Fibroblast of skin of right quadriceps (primary cell): Measurements from ENCODE around the gene TBCD.
A peak's percentile ranks its signal among the peaks of the same experiment; 100 is the strongest.

ENCODE experiments used
- DNase-seq: peaks from one replicate; pipeline ENCODE4 v3.0.0-alpha.2; 2013

The TBCD gene

DNA sequence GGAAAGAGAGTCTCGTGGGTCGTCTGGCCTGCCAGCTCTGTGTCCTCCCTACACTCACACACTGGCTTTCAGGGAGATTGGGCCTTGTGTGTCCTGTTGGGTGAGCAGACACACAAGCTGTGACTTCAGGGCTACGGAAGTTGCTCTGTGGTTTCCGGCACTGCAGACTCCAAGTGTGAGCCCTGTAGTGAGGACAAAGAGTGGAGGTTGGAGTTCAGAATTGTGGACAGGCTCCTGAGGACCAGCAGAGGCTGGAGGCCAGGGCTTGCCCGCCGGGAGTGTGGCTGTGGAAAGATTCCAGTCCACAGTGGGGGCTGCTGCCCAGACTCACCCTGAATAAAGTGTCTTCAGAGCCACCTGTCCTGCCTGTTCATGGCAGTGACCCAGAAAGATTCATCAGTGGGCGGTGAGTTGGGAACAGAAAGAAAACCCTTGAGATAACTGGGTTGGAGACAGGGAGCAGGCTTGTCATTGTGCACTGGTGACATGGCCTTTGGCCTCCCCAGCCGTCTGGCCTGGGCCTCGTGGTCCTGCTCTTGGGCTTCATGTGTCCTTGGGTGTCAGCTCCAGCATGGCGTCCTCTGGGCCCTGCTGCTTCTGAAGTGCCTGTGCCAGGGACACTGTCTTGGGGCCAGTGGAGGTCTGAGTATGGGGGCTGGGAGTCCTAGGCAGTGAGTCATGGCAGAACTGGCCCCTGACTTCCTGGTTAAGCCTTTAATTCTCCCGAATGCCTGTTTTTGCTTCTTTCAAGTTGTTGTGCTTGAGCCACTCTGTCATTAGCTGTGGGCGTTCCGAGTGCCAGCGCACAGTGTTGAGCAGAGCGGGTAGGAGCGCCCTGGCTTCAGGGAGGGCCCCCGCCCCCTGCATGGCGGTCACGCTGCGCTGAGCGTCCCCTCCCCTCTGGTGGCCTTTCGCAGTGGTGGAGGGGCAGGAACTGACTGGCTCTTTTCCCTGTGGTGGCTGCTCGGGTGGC, 107.9 kb downstream of the TBCD start:
- DNase-seq = peak; percentile 64

DNA sequence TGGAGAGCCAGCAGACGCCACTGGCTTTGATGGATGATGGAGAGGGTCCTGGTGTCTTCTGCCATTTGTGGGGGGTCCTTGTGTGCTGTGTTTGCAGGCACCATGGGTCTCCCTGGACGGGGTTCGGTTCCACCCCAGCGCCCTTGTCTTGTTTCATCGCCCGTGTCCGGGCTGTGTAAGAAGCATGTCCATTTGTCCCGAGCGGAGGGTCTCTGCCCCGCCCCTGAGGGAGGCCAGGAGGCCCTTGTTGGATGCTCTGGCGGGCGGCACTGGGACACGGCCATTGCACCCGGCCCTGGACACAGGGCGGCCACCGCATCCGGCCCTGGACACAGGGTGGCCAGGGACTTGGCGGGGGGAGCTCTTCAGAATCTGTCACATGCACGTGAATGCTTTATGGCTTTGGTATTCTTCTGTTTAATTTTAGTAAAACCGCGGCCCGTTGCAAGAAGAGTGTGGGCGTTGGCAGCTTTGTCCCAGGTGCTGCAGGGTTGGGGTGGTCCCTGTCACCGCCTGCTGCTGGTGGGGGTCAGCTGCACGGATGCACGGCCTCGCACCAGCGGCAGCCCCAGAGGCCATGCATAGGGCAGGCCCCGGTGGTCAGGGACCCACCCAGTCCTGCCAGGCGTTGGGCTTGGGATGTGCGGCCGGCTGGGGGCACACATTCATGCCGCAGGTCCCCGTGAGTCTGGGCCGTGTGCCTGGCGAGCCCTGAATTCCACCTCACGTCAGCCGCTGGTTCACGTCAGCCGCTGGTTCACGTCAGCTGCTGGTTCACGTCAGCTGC, 108.9 kb downstream of the TBCD start:
- DNase-seq = no peak

DNA sequence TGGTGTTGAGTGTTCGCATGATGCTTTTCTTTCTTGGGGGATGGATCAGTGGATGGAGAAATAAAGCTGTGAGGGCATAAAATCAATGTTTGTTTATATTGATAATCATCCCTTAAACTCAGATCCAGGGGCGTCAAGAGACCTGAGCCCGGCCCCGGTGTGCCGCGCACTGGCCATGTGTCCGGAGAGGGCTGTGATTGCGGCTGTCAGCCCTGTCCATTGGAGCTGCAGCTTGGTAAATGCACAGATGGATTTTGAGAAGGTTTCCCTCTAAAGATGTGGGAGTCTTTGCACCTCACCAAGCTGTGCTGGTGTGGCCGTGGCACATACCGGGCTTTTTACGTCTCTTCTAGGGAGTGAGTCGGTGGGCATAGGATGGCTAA, 109.5 kb downstream of the TBCD start:
- no peak for DNase-seq

DNA sequence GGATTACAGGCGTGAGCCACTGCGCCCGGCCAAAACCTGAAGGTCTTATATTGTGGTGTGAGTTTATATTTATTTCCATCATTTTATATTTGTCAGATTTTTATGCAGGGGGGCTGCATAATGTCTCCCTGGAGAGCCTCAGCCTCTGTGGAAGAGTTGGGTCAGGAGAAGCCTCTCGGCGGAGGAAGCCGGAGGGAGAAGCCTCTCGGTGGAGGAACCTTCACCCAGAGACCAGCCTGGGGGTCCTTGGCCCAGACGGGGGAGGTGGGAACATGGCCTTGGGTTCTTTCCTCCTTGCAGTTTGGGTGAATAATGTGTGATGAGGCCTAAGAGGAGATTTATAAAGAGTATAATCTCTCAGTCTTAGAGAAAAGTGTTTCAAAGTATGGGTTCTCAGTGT, 110.3 kb downstream of the TBCD start:
- DNase-seq = no peak

DNA sequence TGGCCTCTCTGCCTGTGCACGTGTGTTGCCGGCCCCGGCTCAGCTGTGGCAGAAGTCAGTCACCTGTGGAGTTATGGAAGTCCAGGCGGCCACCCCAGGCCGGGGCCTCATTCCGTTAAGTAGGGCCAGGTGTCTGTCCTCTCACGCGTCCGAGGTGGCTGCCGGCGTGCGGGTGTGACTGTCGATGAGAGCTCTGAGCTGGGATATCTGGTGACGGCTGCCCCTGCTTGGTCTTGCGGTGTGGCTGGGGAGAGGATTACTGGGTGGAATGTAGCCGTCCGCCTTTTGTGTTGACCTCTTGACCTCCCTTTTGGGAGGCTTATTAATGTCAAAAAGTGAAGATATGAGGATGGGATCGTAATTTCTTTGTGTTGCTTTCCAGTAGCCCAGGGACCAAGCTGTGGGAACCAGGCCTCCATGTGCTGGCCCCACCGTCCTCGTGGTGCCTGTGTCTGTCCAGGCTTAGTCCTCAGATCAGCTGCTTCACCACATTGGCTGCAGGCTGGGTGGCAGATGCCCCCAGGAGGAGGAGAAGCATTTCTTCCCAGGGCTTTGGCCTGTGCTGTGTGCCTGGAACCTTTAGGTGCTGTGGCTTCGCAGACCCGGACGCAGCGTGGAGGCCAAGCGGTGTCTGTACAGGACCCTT, 111.0 kb downstream of the TBCD start:
- no peak for DNase-seq

DNA sequence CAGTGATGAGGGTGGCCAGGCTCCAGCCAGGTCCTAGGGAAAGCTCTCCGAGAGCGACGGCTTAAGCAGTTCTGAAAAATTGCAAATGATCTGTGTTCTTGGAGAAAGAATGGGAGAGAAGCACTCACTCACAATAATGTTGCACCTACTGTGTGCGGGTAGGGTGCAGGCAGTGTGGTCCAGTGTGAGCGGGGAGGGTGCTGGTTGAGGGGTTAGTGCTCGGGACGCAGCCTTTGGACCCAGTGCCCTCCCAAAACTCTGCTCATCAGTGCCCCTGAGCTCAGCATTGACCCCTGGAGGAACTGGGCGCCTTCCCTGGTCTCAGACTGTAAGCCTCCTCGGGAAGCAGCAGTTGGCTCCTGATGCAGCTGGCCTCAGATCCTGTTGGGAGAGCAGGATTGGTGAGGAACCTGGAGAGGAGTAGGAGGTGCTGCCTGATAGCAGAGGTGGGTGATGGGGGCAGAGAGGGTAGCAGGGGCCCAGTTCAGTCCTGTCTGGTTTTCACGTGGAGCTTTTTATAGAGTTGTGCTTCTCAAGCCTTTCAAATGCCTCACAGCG, 111.6 kb downstream of the TBCD start:
- DNase-seq = no peak

DNA sequence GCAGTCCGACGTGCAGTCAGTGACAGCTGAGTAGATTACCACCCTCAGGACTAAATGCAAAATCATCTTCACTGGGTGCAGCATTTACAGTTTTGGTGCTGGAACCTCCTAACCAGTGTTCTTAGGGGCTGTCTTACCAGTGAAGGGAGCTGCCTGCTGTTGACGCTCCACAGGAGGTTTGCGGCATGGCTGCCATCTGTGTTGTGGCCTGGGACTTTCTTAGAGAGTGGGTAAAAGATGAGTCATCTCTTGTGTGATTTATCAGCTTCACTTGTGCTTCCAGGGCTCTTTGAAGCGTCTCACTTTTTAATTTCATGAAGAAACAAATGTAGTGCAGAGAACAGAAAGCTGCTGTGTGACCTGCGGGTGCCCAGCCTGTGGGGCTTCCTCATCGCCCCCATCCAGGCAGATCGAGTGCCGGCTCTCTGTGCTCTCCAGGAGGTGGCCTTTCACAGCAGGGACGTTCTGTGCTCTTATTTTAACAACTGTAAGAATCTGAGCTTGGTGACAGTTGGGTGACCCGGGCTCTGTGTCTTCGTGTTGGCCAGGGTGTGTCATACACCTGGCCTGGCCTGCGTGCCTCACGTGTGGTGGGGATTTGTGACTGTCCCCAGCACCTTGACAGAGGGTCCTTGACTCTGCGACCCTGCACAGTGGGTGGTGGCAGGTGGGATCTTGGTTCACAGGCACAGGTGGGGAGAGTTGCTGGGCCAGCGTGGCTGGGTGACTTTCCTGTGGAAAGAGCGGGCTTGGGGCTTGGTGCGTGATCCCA, 112.3 kb downstream of the TBCD start:
- DNase-seq = peak; percentile 85

DNA sequence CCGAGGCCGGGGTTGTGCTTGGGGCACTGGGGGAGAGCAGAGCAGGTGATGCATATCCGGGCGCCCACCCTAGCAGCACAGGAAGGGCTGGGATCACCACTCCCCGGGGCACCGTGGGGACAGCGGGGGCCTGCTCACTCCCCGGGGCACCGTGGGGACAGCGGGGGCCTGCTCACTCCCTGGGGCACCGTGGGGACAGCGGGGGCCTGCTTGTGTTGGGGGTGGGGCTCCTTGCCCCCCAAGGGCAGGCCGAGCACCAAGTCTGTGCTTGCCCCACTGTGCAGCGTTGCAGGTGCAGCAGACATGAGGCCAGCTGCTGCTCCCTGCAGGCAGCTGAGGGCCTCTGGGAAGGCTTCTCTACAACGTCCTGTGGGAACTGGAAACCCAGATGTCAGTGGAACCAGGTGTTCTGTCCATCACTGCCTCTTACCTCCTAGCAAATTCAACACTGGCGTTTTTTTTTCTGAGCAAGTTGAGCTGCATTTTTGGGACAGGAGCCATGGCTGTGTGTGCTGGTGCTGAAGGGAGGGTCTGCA, 112.9 kb downstream of the TBCD start:
- no peak for DNase-seq

DNA sequence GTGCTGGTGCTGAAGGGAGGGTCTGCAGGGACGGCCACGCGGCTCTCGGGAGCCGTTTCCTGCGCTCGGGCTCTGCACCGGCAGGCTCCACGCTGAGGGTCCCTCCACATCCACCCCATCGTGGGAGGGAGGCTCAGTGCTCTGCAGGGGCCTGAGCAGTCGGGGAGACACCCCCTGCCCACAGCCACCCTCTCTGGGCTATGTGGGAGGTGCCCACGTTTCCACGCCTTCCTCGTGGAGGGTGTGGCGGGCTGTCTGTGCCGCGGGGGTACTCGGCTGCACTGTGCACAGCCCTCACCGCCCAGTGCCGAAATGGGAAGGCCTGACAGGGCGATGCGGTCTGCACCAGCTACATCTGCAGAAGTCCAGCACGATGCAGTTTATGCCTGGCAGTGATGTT, 113.4 kb downstream of the TBCD start:
- no peak for DNase-seq

DNA sequence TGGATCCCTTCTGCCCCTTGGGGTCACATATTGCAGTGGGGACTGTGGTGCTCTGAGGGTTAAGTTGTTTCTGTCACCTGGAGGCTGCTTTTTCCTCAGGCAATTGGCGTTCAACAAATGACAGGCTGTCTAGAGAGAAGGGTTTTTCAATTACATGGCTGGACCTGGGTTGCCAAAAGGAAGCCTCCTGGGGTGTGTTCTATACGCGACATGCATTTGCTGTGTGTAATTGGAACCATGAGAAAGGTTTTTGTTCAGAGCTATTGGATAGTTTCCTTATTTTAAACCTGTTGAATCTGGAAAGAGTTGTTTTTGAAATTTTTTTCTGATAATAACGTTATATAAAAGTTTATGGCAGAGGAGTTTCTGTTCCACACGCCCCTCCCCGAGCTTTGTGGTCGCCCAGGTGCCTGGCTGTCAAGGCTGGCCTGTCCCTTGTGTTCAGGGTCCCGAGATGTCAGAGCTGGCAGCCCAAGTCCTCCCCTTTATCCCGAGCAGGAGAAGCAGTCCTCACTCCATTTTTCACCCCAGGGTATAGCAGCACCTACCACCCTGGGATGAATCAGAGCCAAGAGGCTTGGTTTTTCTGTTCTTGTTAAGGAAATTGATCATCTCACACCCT, 114.0 kb downstream of the TBCD start:
- no peak for DNase-seq

DNA sequence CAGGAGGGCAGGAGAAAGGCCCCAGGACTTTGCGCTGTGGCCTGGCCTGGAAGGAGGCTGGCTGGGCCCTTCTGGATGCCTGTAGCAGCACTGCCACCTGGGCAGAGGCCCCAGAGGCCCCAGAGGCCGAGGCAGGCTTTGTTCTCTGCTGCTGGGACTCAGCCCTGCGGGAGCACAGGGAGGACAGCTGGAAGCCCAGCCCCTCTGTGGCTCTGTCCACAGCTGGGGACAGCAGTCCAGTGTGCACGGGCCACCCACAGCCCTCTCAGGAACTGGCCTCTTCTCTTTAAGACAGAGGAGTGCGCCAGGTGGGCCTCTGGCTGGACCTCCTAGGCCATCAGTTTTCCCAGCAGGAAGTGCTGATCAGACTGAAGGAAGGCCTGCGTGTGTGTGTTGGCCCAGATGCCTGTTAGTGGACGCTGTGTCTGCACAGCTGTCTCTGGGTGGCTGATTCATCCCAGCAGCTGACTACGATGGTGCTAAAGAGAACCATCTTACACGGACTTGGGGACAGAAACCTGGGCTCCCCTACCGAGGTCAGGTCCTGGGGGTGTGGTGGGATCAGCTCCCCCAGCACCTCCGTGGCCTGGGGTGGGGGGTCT, 114.8 kb downstream of the TBCD start:
- DNase-seq = peak; percentile 64

DNA sequence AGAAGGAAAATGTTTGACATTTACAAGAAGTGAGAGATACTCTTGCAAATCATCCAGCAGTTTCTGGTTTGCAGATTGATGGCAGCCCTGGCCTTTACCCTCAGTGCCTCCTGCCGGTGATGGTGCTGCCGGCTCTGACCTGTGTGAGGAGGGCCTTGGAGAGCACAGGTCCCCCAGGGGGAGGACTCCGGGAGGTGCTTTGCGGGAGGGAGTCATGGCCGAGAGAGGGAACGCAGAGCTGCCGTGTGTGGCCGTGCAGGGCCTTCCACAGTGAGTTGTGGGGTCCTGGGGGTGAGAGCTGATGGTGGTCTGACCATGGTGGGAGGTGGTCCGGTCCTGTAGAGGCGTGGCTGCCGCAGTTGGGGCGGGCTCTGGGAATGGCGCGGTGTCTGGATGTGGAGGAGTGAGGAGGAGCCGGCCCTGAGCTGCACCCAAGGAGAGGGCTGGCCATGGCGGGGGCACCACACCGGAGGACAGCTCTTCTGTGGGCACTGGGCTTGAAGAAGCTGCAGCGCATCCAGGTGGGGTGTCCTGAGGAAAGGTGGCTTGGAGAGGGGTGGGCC, 116.0 kb downstream of the TBCD start:
- DNase-seq = no peak

DNA sequence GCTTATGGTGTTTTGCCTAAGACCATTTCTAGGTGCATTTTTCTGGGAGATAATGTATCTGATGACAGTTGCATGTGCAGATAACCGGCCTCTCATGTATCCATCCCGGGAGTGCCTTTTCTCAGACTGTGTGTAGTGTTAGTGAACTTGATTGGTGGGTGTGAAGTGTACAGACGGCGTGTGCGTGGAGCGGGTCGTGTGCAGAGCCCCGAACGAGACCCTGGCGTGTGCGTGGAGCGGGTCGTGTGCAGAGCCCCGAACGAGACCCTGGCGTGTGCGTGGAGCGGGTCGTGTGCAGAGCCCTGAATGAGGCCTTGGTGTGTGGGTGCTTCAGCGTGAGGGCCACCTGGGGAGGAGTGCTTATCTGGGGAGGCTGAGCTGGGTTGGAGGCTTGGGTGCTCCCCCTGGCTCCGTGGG, 116.9 kb downstream of the TBCD start:
- no peak for DNase-seq

DNA sequence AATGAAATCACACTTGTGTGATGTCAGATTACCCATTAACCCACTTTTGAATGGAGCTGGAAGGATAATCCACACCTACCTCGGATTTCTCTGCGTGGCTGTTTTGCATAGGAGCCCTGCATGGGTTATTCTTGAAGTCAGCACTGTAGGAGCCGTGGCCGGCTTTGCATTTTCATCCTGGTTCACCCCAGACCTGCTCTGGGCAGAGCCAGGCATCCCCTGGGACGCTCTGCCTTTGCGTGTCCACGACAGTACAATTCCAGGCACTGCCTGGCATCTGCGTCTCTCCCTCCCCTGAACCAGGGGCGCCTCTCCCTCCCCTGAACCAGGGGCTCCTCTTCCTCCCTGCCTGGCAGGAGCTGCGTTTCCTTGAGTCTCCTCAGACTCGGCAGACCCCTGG, 117.7 kb downstream of the TBCD start:
- no peak for DNase-seq

DNA sequence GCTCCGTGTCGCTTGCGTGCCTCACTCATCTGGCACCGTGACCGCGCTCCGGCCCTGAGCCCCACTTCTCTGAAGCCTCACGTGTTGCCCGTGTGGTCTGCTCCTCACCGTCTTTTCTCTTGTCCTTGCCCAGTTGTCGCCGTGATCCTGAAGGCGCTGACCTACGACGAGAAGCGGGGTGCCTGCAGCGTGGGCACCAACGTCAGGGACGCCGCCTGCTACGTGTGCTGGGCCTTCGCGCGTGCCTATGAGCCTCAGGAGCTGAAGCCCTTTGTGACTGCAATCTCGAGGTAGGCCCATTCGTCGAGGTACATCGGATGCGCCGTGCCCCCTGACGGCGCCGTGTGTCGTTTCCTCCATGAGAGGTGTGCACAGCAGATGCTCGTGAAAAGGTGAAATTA, 118.2 kb downstream of the TBCD start:
- no peak for DNase-seq

DNA sequence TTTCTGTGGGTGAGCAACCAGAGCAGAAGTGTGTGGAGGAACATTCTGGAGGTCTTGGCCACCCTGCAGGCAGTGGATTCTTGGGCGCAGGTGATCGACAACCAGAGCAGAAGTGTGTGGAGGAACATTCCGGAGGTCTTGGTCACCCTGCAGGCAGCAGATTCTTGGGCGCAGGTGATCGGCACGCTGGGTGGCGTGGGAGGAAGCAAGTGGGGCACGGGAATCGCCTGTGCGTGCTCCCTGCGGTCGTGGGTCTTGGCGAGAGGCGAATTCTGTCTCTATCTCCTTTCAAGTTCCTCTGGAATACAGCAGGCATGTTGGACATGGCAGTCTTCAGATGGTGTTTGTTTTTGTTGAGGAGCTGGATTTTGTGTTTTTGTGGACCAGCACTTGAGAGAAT, 118.7 kb downstream of the TBCD start:
- no peak for DNase-seq

DNA sequence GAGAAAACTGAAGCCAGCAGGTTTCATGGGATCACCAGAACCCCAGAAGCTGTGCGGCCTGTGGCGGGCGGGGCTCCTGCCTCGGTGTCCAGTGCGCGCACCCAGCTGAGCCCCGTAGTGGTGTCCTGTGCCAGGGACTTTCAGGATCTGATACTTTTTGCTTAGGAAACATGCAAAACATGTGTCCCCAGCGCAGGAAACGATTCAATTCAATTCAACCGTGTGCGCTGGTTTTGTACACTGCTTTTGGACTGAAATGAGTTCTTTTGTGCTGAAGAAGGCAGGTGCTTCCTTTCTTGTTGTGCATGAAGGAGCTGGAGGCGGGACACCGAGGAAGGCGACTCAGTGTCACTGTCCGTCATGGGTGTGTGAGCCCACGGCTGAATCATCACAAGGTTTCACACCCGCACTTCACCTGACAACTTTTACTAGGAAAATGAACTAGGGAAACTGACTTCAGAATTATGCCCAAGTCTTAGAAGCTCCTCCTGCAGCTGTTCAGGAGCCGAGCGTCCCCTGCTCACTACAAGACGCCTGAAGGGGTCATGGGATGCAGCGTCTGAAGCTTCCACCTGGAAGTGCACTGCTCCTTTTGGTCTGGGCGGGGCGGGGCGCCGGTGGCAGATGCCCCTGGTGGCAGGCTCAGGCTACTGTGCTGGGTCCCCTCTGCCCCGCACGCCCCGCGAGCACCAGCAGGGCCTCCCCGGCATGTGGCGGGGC, 119.4 kb downstream of the TBCD start:
- no peak for DNase-seq

DNA sequence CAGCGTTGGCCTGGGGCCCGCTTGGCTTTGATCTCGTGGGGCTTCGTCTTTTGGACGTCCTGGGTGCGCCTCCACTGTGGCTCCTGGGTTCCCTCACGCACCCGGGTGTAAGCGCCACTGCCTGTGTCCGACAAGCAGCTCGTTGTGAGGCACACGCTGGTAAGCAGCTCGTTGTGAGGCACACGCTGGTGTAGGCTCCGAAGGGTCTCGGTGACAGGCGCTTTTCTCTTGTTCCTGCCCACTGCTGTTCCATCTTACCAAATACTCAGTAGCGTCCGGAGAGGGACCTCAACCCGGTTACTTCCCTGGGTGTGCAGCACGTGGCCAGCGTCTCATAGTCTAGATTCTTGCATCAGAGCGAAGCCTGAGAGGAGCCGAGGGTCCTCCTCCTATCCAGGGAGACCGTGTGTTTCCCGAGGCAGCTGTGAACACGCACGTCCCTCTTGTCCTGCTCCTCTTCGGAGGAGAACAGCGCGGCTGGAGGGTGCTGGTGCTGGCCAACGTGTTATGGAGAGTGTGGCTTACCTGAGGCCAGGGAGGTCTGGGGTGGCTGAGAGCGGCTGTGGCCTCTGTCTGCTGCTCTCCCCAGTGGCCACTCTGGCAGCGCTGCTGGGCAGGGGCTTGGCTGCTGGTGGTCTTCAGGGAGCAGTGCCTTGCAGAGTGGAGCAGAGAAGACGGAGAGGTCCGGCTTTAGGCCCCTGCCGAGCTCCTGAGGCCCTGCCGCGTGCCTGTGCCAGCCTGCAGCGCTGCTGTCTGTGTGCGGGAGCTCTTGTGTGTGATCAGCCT, 120.1 kb downstream of the TBCD start:
- DNase-seq = no peak
